ENCODE measurements around the gene FAT2.

Gene FAT2

DNA sequence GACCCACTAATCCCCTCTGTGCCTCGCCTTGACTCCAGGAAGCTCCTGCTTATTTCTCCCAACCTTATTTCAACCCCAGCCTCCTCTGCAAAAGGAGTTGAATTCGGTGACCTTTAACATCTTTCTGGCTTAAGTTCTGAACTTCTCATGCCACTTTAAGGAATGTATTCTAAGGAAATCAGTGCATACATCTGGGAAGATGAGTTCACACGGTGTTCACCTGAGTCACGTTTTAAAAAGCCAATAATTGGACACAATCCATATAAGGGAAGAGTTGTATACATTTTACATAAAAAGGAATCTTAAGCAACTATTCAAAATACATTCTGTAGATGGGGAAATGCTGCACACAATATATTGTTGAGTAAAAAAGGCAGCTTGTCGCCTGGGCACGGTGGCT, 33.2 kb downstream of the FAT2 start:
- Histone ChIP-seq H3K36me3 (ENCODE audit: control insufficient read depth in 1 of 2, insufficient read depth in 2 of 2, low read depth in 1 of 2, low read length in 2 of 2) (no peaks in the 10 kb centered on the region), H3K9me3 (ENCODE audit: control insufficient read depth, low read length) (no peaks in the 10 kb centered on the region), H4K8ac (ENCODE audit: low read length) (no peak overlapping the region), H3K4ac (ENCODE audit: low read depth in 1 of 2, low read length in 2 of 2) (no peak overlapping the region), H3K18ac (ENCODE audit: low read depth in 1 of 2, low read length in 2 of 2) (no peak overlapping the region), H2BK12ac (ENCODE audit: low read length in 2 of 2) (no peak overlapping the region), H3K4me3 (ENCODE audit: insufficient read depth in 1 of 2, low read depth in 1 of 2, low read length in 2 of 2) (no peak overlapping the region), H3K9ac (ENCODE audit: low read length) (no peak overlapping the region), H2BK5ac (ENCODE audit: low read depth, low read length, poor library complexity, severe bottlenecking) (no peak overlapping the region), H3K23ac (ENCODE audit: low read length in 2 of 2) (no peak overlapping the region), H3K14ac (ENCODE audit: low read length in 2 of 2) (no peak overlapping the region), H3K79me1 (replicated peaks; ENCODE audit: low read length, poor library complexity, severe bottlenecking) (no peaks in the 10 kb centered on the region), H2AFZ (ENCODE audit: low read depth, low read length) (no peak overlapping the region), H2AK5ac (ENCODE audit: low read length, severe bottlenecking) (no peak overlapping the region), H3K4me1 (ENCODE audit: control insufficient read depth, insufficient read depth, low read depth, low read length) (no peaks in the 10 kb centered on the region), H3K27ac (ENCODE audit: low read length, poor library complexity, severe bottlenecking) (no peak overlapping the region), H2BK15ac (ENCODE audit: low read depth, poor library complexity, severe bottlenecking) (no peak overlapping the region), H2BK120ac (ENCODE audit: low read depth, low read length) (no peak overlapping the region), H4K91ac (ENCODE audit: low read length) (no peak overlapping the region), H3K4me2 (ENCODE audit: low read length, poor library complexity, severe bottlenecking) (no peak overlapping the region), H3K27me3 (ENCODE audit: control insufficient read depth in 1 of 2, insufficient read depth in 1 of 2, low read length in 2 of 2) (peaks cover 0 to 33% of the 10 kb centered on the region in 2 experiments)
- no peak for DNase-seq
- WGBS: 80% methylated on average over 3 of the region's 6 CpGs

DNA sequence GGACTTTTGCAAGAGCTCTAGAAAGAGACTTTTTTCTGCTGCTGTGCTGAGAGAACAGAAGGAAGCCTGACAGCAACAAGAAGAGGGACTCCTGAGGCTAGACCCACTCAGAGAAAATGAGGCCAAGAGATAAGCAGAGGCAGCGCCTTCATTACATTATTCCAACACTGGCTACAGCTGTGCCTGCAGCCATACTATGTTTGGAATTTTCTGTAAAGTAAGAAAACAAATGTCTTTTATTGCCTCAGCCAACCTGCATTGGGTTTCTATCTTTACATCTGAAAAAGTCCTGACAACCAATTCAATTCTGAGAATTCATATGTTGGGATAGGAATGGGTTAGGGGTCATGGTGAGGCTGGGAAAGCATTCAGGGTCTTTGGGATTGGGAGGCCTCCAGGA, 33.7 kb downstream of the FAT2 start:
- Histone ChIP-seq H2BK5ac (ENCODE audit: low read depth, low read length, poor library complexity, severe bottlenecking) (no peak overlapping the region), H4K91ac (ENCODE audit: low read length) (no peak overlapping the region), H3K4ac (ENCODE audit: low read depth in 1 of 2, low read length in 2 of 2) (no peak overlapping the region), H2AK5ac (ENCODE audit: low read length, severe bottlenecking) (no peak overlapping the region), H3K4me3 (ENCODE audit: insufficient read depth in 1 of 2, low read depth in 1 of 2, low read length in 2 of 2) (no peak overlapping the region), H3K23ac (ENCODE audit: low read length in 2 of 2) (no peak overlapping the region), H3K4me1 (ENCODE audit: control insufficient read depth, insufficient read depth, low read depth, low read length) (no peaks in the 10 kb centered on the region), H3K14ac (ENCODE audit: low read length in 2 of 2) (no peak overlapping the region), H3K79me1 (replicated peaks; ENCODE audit: low read length, poor library complexity, severe bottlenecking) (no peaks in the 10 kb centered on the region), H3K9ac (ENCODE audit: low read length) (no peak overlapping the region), H3K9me3 (ENCODE audit: control insufficient read depth, low read length) (no peaks in the 10 kb centered on the region), H3K4me2 (ENCODE audit: low read length, poor library complexity, severe bottlenecking) (no peak overlapping the region), H3K27ac (ENCODE audit: low read length, poor library complexity, severe bottlenecking) (no peak overlapping the region), H2BK120ac (ENCODE audit: low read depth, low read length) (no peak overlapping the region), H3K18ac (ENCODE audit: low read depth in 1 of 2, low read length in 2 of 2) (no peak overlapping the region), H2BK12ac (ENCODE audit: low read length in 2 of 2) (no peak overlapping the region), H3K27me3 (ENCODE audit: control insufficient read depth in 1 of 2, insufficient read depth in 1 of 2, low read length in 2 of 2) (peaks cover 0 to 30% of the 10 kb centered on the region in 2 experiments), H2BK15ac (ENCODE audit: low read depth, poor library complexity, severe bottlenecking) (no peak overlapping the region), H2AFZ (ENCODE audit: low read depth, low read length) (no peak overlapping the region), H4K8ac (ENCODE audit: low read length) (no peak overlapping the region), H3K36me3 (ENCODE audit: control insufficient read depth in 1 of 2, insufficient read depth in 2 of 2, low read depth in 1 of 2, low read length in 2 of 2) (no peaks in the 10 kb centered on the region)
- WGBS: no CpG with 5 or more reads among the region's 1 CpG
- DNase-seq: no peak

DNA sequence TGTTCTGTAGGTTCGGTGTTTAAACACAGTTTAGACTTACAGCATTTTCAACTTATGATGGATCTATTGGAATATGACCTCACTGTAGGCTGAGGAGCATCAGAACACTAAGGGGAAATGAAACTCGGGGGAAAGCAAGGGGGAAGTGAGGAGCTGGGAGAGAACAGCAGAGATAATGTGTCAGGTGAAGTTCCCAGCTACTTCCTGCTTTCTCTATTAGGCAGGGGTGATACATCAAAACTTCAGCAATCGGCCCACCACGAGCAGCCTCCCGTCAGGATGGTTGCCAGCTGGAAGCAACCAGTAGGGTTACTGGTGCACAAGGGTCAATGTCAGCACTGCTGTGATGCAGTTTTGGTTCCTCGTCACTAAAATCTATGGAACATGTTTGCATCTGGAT, 34.3 kb downstream of the FAT2 start:
- no peak overlapping the region for H2AFZ ChIP-seq (ENCODE audit: low read depth, low read length)
- H3K4me3 ChIP-seq (ENCODE audit: insufficient read depth in 1 of 2, low read depth in 1 of 2, low read length in 2 of 2): no peak overlapping the region
- no peaks in the 10 kb centered on the region for H3K36me3 ChIP-seq (ENCODE audit: control insufficient read depth in 1 of 2, insufficient read depth in 2 of 2, low read depth in 1 of 2, low read length in 2 of 2)
- H2AK5ac ChIP-seq (ENCODE audit: low read length, severe bottlenecking): no peak overlapping the region
- H4K8ac ChIP-seq (ENCODE audit: low read length): no peak overlapping the region
- H3K27ac ChIP-seq (ENCODE audit: low read length, poor library complexity, severe bottlenecking): no peak overlapping the region
- H3K14ac ChIP-seq (ENCODE audit: low read length in 2 of 2): no peak overlapping the region
- no peaks in the 10 kb centered on the region for H3K9me3 ChIP-seq (ENCODE audit: control insufficient read depth, low read length)
- no peak overlapping the region for H3K23ac ChIP-seq (ENCODE audit: low read length in 2 of 2)
- H3K4ac ChIP-seq (ENCODE audit: low read depth in 1 of 2, low read length in 2 of 2): no peak overlapping the region
- H3K4me1 ChIP-seq (ENCODE audit: control insufficient read depth, insufficient read depth, low read depth, low read length): no peaks in the 10 kb centered on the region
- H3K27me3 ChIP-seq (ENCODE audit: control insufficient read depth in 1 of 2, insufficient read depth in 1 of 2, low read length in 2 of 2): peaks cover 0 to 30% of the 10 kb centered on the region in 2 experiments
- H4K91ac ChIP-seq (ENCODE audit: low read length): no peak overlapping the region
- no peak for DNase-seq
- no peak overlapping the region for H3K9ac ChIP-seq (ENCODE audit: low read length)
- H2BK120ac ChIP-seq (ENCODE audit: low read depth, low read length): no peak overlapping the region
- 67% methylated on average over 6 of the region's 6 CpGs for WGBS
- no peaks in the 10 kb centered on the region for H3K79me1 ChIP-seq (replicated peaks; ENCODE audit: low read length, poor library complexity, severe bottlenecking)
- no peak overlapping the region for H2BK12ac ChIP-seq (ENCODE audit: low read length in 2 of 2)
- H2BK15ac ChIP-seq (ENCODE audit: low read depth, poor library complexity, severe bottlenecking): no peak overlapping the region
- H3K18ac ChIP-seq (ENCODE audit: low read depth in 1 of 2, low read length in 2 of 2): no peak overlapping the region
- H2BK5ac ChIP-seq (ENCODE audit: low read depth, low read length, poor library complexity, severe bottlenecking): no peak overlapping the region
- H3K4me2 ChIP-seq (ENCODE audit: low read length, poor library complexity, severe bottlenecking): no peak overlapping the region

DNA sequence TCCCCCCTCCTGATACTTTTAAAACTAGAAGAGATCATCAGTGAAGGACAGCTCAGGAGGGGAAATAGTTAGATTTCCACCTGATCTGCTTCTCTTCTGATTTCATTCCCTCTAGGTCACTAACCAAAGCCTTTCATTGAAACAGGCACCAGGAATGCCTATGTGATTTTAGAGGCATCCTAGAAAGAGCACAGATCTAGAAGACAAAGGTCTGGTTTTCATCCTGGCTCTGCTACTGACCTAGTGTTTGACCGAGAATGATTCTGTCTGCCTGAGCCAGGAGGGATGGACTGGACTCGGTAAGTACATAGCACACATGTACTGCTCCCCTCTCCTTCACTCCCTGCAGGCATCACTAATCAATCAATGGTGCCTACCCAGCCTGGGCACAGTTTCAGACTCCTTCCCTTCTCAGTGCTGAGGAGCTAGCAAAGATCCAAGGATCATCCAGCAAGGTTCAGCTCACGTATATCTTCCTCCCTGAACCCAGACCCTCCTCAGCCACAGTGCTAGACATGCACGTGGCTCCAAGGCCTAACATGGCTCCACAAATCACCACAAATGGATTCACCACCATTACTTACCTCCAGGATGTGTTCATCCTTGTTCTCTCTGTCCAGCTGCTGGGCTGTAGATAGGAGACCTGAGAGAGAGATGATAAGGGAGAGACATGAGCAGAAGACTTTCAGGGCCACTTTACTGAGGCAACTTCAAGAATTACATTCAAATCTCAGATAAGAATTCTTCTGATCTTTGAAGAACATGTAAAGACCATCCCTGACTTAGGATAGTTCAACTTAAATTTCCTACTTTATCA, 35.2 kb downstream of the FAT2 start:
- Histone ChIP-seq H3K4ac (ENCODE audit: low read depth in 1 of 2, low read length in 2 of 2) (no peak overlapping the region), H3K23ac (ENCODE audit: low read length in 2 of 2) (no peak overlapping the region), H2BK15ac (ENCODE audit: low read depth, poor library complexity, severe bottlenecking) (no peak overlapping the region), H3K4me1 (ENCODE audit: control insufficient read depth, insufficient read depth, low read depth, low read length) (no peaks in the 10 kb centered on the region), H3K9ac (ENCODE audit: low read length) (no peak overlapping the region), H3K4me2 (ENCODE audit: low read length, poor library complexity, severe bottlenecking) (no peak overlapping the region), H3K27ac (ENCODE audit: low read length, poor library complexity, severe bottlenecking) (no peak overlapping the region), H3K79me1 (replicated peaks; ENCODE audit: low read length, poor library complexity, severe bottlenecking) (no peaks in the 10 kb centered on the region), H3K4me3 (ENCODE audit: insufficient read depth in 1 of 2, low read depth in 1 of 2, low read length in 2 of 2) (no peak overlapping the region), H2BK5ac (ENCODE audit: low read depth, low read length, poor library complexity, severe bottlenecking) (no peak overlapping the region), H3K18ac (ENCODE audit: low read depth in 1 of 2, low read length in 2 of 2) (no peak overlapping the region), H2BK120ac (ENCODE audit: low read depth, low read length) (no peak overlapping the region), H3K36me3 (ENCODE audit: control insufficient read depth in 1 of 2, insufficient read depth in 2 of 2, low read depth in 1 of 2, low read length in 2 of 2) (no peaks in the 10 kb centered on the region), H2AFZ (ENCODE audit: low read depth, low read length) (no peak overlapping the region), H3K9me3 (ENCODE audit: control insufficient read depth, low read length) (no peaks in the 10 kb centered on the region), H3K27me3 (ENCODE audit: control insufficient read depth in 1 of 2, insufficient read depth in 1 of 2, low read length in 2 of 2) (peaks cover 0 to 24% of the 10 kb centered on the region in 2 experiments), H4K91ac (ENCODE audit: low read length) (no peak overlapping the region), H3K14ac (ENCODE audit: low read length in 2 of 2) (no peak overlapping the region), H4K8ac (ENCODE audit: low read length) (no peak overlapping the region), H2AK5ac (ENCODE audit: low read length, severe bottlenecking) (no peak overlapping the region), H2BK12ac (ENCODE audit: low read length in 2 of 2) (no peak overlapping the region)
- no peak for DNase-seq
- WGBS: 69% methylated on average over 4 of the region's 4 CpGs
